Caco-2 (cell line): ENCODE results near the gene CNTN1. TPM values are rescaled to one million over a fixed set of nuclear protein-coding genes. Genes with fewer than 3 reads are reported as not detected.

Experiments
- BruUV-seq: library from RNA; stranded (reverse); fragments of 400-500 nt; replicated peaks from 2 replicates; lab custom pipeline; 2021; lab: Mats Ljungman, UMichigan
- CTCF ChIA-PET: fragments of 300-600 bp; sonication (Branson Sonifier 250); formaldehyde crosslinking; loops from one replicate; lab custom pipeline; 2022; ENCODE audit warnings: antibody characterized with exemption; lab: Charles Lee
- POLR2A ChIA-PET: fragments of 300-600 bp; sonication (Branson Sonifier 250); formaldehyde crosslinking; loops from one replicate; lab custom pipeline; 2022; ENCODE audit warnings: antibody characterized with exemption; lab: Charles Lee
- DNase-seq, 2 experiments: peaks; one replicate each; pipeline versions ENCODE4 v3.0.0 to v3.0.0-alpha.2; 2020 to 2022
- H3K27me3 ChIP-seq: replicated peaks from 2 replicates; pipeline ENCODE4 v1.6.0; 2011; ENCODE audit warnings: low read length; ENCODE audit not compliant: control insufficient read depth, insufficient read depth
- H3K36me3 ChIP-seq: 2 replicates; pipeline ENCODE4 v1.5.1; 2011; ENCODE audit warnings: low read length; ENCODE audit not compliant: control insufficient read depth, insufficient read depth
- H3K4me1 ChIP-seq: fragments of 250-450 bp; sonication (Bioruptor Pico); 2 replicates; pipeline ENCODE4 v1.5.1; 2020; ENCODE audit warnings: mild to moderate bottlenecking
- H3K4me3 ChIP-seq: 2 replicates; pipeline ENCODE4 v1.5.1; 2011; ENCODE audit warnings: low read depth, mild to moderate bottlenecking, control low read depth, low read length
- H3K9me3 ChIP-seq: fragments of 250-450 bp; sonication (Bioruptor Pico); 2 replicates; pipeline ENCODE4 v1.5.1; 2020; ENCODE audit warnings: mild to moderate bottlenecking, moderate library complexity
- H3K27ac Mint-ChIP-seq: one replicate; pipeline ENCODE4 v1.8.0; 2022; ENCODE audit warnings: mixed read lengths; ENCODE audit not compliant: unreplicated experiment
- H3K27me3 Mint-ChIP-seq: one replicate; pipeline ENCODE4 v1.8.0; 2022; ENCODE audit warnings: mixed read lengths; ENCODE audit not compliant: insufficient read depth, unreplicated experiment
- H3K36me3 Mint-ChIP-seq: one replicate; pipeline ENCODE4 v1.8.0; 2022; ENCODE audit warnings: mild to moderate bottlenecking, mixed read lengths; ENCODE audit not compliant: insufficient read depth, unreplicated experiment
- H3K4me1 Mint-ChIP-seq: one replicate; pipeline ENCODE4 v1.8.0; 2022; ENCODE audit warnings: low read depth, mixed read lengths; ENCODE audit not compliant: unreplicated experiment
- H3K4me3 Mint-ChIP-seq: one replicate; pipeline ENCODE4 v1.8.0; 2022; ENCODE audit warnings: mild to moderate bottlenecking, moderate library complexity, mixed read lengths; ENCODE audit not compliant: unreplicated experiment
- H3K9me3 Mint-ChIP-seq: one replicate; pipeline ENCODE4 v1.8.0; 2022; ENCODE audit warnings: mixed read lengths; ENCODE audit not compliant: unreplicated experiment
- CTCF ChIP-seq, 2 experiments: fragments of 200-600 bp in 1 of 2; IDR thresholded peaks; 1 replicate in 1 of 2; 2 replicates in 1 of 2; pipeline versions ENCODE4 v1.5.1 to v1.8.0; 2011 to 2022; ENCODE audit warnings: antibody characterized with exemption in 1 of 2, control low read depth in 1 of 2, inconsistent platforms in 1 of 2, low read depth in 1 of 2, low read length in 1 of 2, mild to moderate bottlenecking in 1 of 2, moderate library complexity in 1 of 2; ENCODE audit not compliant: insufficient read depth in 1 of 2, severe bottlenecking in 1 of 2, unreplicated experiment in 1 of 2
- intact Hi-C: fragments of 100-400 bp; cut with micrococcal nuclease; formaldehyde crosslinking; loops from one replicate; pipeline ENCODE4 v1.10.0; 2022; ENCODE audit not compliant: unreplicated experiment
- total RNA-seq: library from RNA; stranded (reverse); gene quantifications from 2 replicates; pipeline ENCODE4 v1.2.3, GENCODE V29; 2022

The CNTN1 gene
- total RNA-seq, 1 experiment from 2014 or later, result not detected

GRCh38 chr12:40762072-40762471, 69.8 kb downstream of the CNTN1 start:
- no peaks in the 10 kb centered on the region for H3K9me3 ChIP-seq
- no peaks in the 10 kb centered on the region for H3K36me3 ChIP-seq
- no peaks in the 10 kb centered on the region; the same call in 1 of the 2 replicates for H3K27me3 ChIP-seq
- intact Hi-C loops, result loop anchor here (1.0 kb wide), 1 partner anchor 159 kb away; no protein-coding TSS in a partner anchor
- Mint-ChIP-seq H3K9me3 (no peaks in the 10 kb centered on the region), H3K36me3 (no peaks in the 10 kb centered on the region), H3K4me1 (no peaks in the 10 kb centered on the region), H3K4me3 (no peak overlapping the region), H3K27ac (no peak overlapping the region), H3K27me3 (peaks cover 2% of the 10 kb centered on the region)
- no peak for DNase-seq
- no peaks in the 10 kb centered on the region for H3K4me1 ChIP-seq
- POLR2A ChIA-PET, result no interaction called here
- no TSS peak for BruUV-seq
- no peak for TF ChIP-seq CTCF (IDR thresholded peaks at IDR 0.05; ENCODE audit: insufficient read depth in 1 of 2, low read depth in 1 of 2, low read length in 1 of 2, severe bottlenecking in 1 of 2, unreplicated experiment in 1 of 2)
- CTCF ChIA-PET, result no interaction called here
- H3K4me3 ChIP-seq, result no peak overlapping the region

GRCh38 chr12:40768125-40768864, 76.1 kb downstream of the CNTN1 start:
- intact Hi-C loops, result no loop called here
- POLR2A ChIA-PET, result no interaction called here
- Histone ChIP-seq H3K27me3 (no peaks in the 10 kb centered on the region; the same call in 1 of the 2 replicates), H3K4me1 (no peaks in the 10 kb centered on the region), H3K36me3 (no peaks in the 10 kb centered on the region), H3K4me3 (no peak overlapping the region), H3K9me3 (no peaks in the 10 kb centered on the region)
- no peak for TF ChIP-seq CTCF (IDR thresholded peaks at IDR 0.05; ENCODE audit: insufficient read depth in 1 of 2, low read depth in 1 of 2, low read length in 1 of 2, severe bottlenecking in 1 of 2, unreplicated experiment in 1 of 2)
- Mint-ChIP-seq H3K27ac (no peak overlapping the region), H3K27me3 (peaks cover 4% of the 10 kb centered on the region), H3K36me3 (no peaks in the 10 kb centered on the region), H3K4me3 (no peak overlapping the region), H3K4me1 (no peaks in the 10 kb centered on the region), H3K9me3 (no peaks in the 10 kb centered on the region)
- DNase-seq, result no peak
- BruUV-seq, result no TSS peak
- CTCF ChIA-PET, result no interaction called here

GRCh38 chr12:40769846-40770245, 77.6 kb downstream of the CNTN1 start:
- H3K4me1 Mint-ChIP-seq, result no peaks in the 10 kb centered on the region
- POLR2A ChIA-PET, result no interaction called here

More at GRCh38 chr12:40769846-40770245, 77.6 kb downstream of the CNTN1 start:
- no peak for DNase-seq
- Mint-ChIP-seq H3K4me3 (no peak overlapping the region), H3K36me3 (no peaks in the 10 kb centered on the region), H3K27me3 (peaks cover 2% of the 10 kb centered on the region), H3K27ac (no peak overlapping the region), H3K9me3 (no peaks in the 10 kb centered on the region)
- CTCF ChIA-PET, result no interaction called here
- intact Hi-C loops, result no loop called here
- BruUV-seq, result no TSS peak
- H3K36me3 ChIP-seq, result no peaks in the 10 kb centered on the region
- no peaks in the 10 kb centered on the region for H3K27me3 ChIP-seq
- H3K4me3 ChIP-seq, result no peak overlapping the region
- no peak for TF ChIP-seq CTCF (IDR thresholded peaks at IDR 0.05; ENCODE audit: insufficient read depth in 1 of 2, low read depth in 1 of 2, low read length in 1 of 2, severe bottlenecking in 1 of 2, unreplicated experiment in 1 of 2)
- H3K4me1 ChIP-seq, result no peaks in the 10 kb centered on the region
- no peaks in the 10 kb centered on the region for H3K9me3 ChIP-seq
